ENCODE measurements around the gene REG4. TPM values are rescaled to one million over a fixed set of nuclear protein-coding genes. Genes with fewer than 3 reads are reported as not detected.

The REG4 gene
- total and polyA plus RNA-seq, 10 of the 15 experiments (the other 5 are each of a cell fraction or from before 2014, with no cell fraction given): not detected

DNA sequence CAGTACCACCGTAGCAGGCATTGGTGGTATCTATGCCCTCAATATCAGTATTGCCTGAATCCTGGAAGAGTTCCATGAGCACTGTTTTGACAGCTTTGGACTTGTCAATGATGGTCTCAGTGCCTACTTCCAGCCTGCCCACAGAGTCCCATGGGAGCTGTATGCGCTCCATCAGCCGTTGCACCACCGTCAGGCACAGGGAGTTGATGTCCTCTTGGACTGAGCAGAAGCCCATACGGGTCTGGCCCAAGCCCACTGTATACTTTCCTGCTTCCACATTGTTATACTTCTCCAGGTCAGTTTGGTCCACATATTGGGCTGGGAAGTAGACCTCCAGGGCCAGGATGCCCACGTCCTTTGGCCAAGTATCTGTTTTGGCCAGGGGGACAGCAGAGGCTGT is 47.0 kb downstream of the REG4 start (continued):
- no peak for TF ChIP-seq ZBTB11 (CRISPR knock-in tag; IDR thresholded peaks at IDR 0.05)
- TF ChIP-seq MTA2 (IDR thresholded peaks at IDR 0.05; ENCODE audit: low read depth): no peak
- TF ChIP-seq TBL1XR1 (IDR thresholded peaks at IDR 0.05; ENCODE audit: low read depth, low read length): no peak
- TF ChIP-seq NFYB (IDR thresholded peaks at IDR 0.05; ENCODE audit: insufficient read depth, low read depth, low read length): no peak
- no peak for TF ChIP-seq STAT1 (conservative IDR thresholded peaks at IDR 0.05)
- TF ChIP-seq MTA3 (IDR thresholded peaks at IDR 0.05; ENCODE audit: borderline replicate concordance, low read length): no peak
- no peak for TF ChIP-seq ZSCAN29 (IDR thresholded peaks at IDR 0.05)

- H3K9me3 ChIP-seq (replicated peaks; ENCODE audit: control insufficient read depth, insufficient read depth, low read length): no peaks in the 10 kb centered on the region
- ChIA-PET SMC1A (ENCODE audit: uncharacterized antibody, unreplicated experiment) (no interaction called here), POLR2A (no interaction called here), CTCF (no interaction called here), RAD21 (ENCODE audit: unreplicated experiment) (no interaction called here)
- FAIRE-seq (no peak), DNase-seq (ENCODE audit: low read depth, low spot score) (no peak), ATAC-seq (no peak)
- intact Hi-C loops (cut with micrococcal nuclease; ENCODE audit: unreplicated experiment): no loop called here
- TF ChIP-seq CTCF (IDR thresholded peaks at IDR 0.05 in 2 of 3, conservative IDR thresholded peaks at IDR 0.05 in 1 of 3; ENCODE audit: control insufficient read depth in 2 of 3, extremely low read depth in 1 of 3, insufficient read depth in 1 of 3, low read depth in 3 of 3, low read length in 3 of 3) (no peak), HCFC1 (IDR thresholded peaks at IDR 0.05; ENCODE audit: low read length) (no peak), IRF3 (IDR thresholded peaks at IDR 0.05) (no peak), NFIC (IDR thresholded peaks at IDR 0.05; ENCODE audit: low read depth, low read length) (no peak), WRNIP1 (IDR thresholded peaks at IDR 0.05; ENCODE audit: borderline replicate concordance, low read depth, low read length) (no peak), SREBF2 (IDR thresholded peaks at IDR 0.05; ENCODE audit: low read length) (no peak), MYB (IDR thresholded peaks at IDR 0.05; ENCODE audit: borderline replicate concordance, low read depth, low read length) (no peak), SREBF1 (IDR thresholded peaks at IDR 0.05; ENCODE audit: low read length) (no peak), SIX5 (IDR thresholded peaks at IDR 0.05; ENCODE audit: low read depth, low read length, severe bottlenecking) (no peak), NFYA (IDR thresholded peaks at IDR 0.05; ENCODE audit: borderline replicate concordance, low read depth, low read length) (no peak)
- no peaks in the 10 kb centered on the region for H3K79me2 ChIP-seq (ENCODE audit: control insufficient read depth, insufficient read depth, low read length)
- H2AFZ ChIP-seq (ENCODE audit: control insufficient read depth, low read depth, low read length): no peak overlapping the region
- no peak overlapping the region for H3K4me2 ChIP-seq (ENCODE audit: control insufficient read depth, insufficient read depth)
- WGBS (ENCODE audit: insufficient coverage, insufficient replicate concordance, low lambda C conversion rate, missing lambda C conversion rate): 5% methylated on average over 1 of the region's 1 CpG
- no TSS peak for BruUV-seq (replicated peaks)
- H3K4me1 ChIP-seq (ENCODE audit: control insufficient read depth, insufficient read depth, low read length): no peaks in the 10 kb centered on the region
- H3K27ac ChIP-seq (ENCODE audit: control insufficient read depth, insufficient read depth): no peak overlapping the region
- no peak overlapping the region for H3K4me3 ChIP-seq
- H4K20me1 ChIP-seq (ENCODE audit: control insufficient read depth, insufficient read depth): no peaks in the 10 kb centered on the region
- in situ Hi-C loops (cut with MboI): no loop called here
- H3K27me3 ChIP-seq (replicated peaks in 1 of 2; ENCODE audit: control insufficient read depth in 2 of 2, insufficient read depth in 2 of 2, low read length in 1 of 2): no peaks in the 10 kb centered on the region
- no peak overlapping the region for H3K9ac ChIP-seq (ENCODE audit: control insufficient read depth, insufficient read depth, low read length)
- H3K36me3 ChIP-seq (ENCODE audit: control insufficient read depth in 2 of 2, insufficient read depth in 2 of 2, low read length in 1 of 2): no peaks in the 10 kb centered on the region
Measured at GRCh38 chr1:119762953-119763352, 48.3 kb downstream of the REG4 start.

All from GM12878 (cell line).